Measurements from ENCODE around the gene POU5F2. TPM values are rescaled to one million over a fixed set of nuclear protein-coding genes. Genes with fewer than 3 reads are reported as not detected.

POU5F2 gene
- total and polyA plus RNA-seq, 2 donors (not counting 1 experiment from before 2014, with no cell fraction given): 0.12 to 4.6 TPM

DNA sequence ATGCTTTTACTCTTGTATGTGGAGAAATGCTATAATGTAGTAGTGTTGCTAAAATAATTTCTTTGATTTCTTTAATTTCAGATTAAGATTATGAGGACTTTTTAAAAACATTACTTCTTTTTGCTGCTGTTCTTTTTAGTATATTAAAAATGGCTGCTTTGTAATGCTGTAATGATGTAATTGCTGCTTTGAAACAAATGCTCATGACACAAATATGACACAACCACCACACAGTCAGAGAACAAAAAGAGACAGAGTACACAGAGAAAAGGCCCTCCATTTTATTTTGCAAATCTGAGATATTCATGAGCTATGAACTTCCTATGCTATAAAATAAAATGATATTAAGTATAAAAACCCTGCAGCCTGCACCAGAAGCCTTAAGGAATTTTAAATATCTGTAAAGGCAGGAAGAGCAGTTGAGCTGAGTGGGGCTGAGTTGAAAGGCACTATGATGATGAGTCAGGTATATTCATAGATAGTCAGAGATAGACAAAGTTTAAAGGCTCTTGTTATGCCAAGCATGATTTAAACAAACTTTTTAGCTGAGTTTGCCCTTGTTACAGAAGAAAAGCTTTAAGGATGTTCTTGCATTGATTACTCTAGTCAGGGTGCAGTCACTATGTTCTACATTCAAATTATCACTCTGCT lies 5.1 kb upstream of the POU5F2 start:
- no peak overlapping the region for H3K4me3 Mint-ChIP-seq
- no peaks in the 10 kb centered on the region for H4K20me1 ChIP-seq (ENCODE audit: control insufficient read depth, insufficient read depth, low read length, poor library complexity, severe bottlenecking)
- no peak overlapping the region for H3K4me3 ChIP-seq (ENCODE audit: control extremely low read depth in 1 of 5, extremely low read depth in 1 of 5, insufficient read depth in 1 of 5, low read depth in 2 of 5, low read length in 4 of 5)
- H3K27me3 Mint-ChIP-seq: no peaks in the 10 kb centered on the region
- H3K9me3 Mint-ChIP-seq (ENCODE audit: insufficient read depth): no peaks in the 10 kb centered on the region
- H3K4me1 Mint-ChIP-seq: no peaks in the 10 kb centered on the region
- DNase-seq (no peak), ATAC-seq (ENCODE audit: low read depth) (no peak)
- H3K4me2 ChIP-seq (replicated peaks; ENCODE audit: low read depth, low read length, poor library complexity, severe bottlenecking): no peak overlapping the region
- CTCF ChIA-PET: no interaction called here
- H3K9me3 ChIP-seq (ENCODE audit: control extremely low read depth in 1 of 3, control insufficient read depth in 2 of 3, insufficient read depth in 1 of 3, low read length in 2 of 3): peaks cover 0 to under 1% (median 0%) of the 10 kb centered on the region in 3 donors
- H3K79me2 ChIP-seq (ENCODE audit: control insufficient read depth, insufficient read depth, low read length): no peaks in the 10 kb centered on the region
- H3K36me3 ChIP-seq (replicated peaks in 1 of 2; ENCODE audit: control extremely low read depth in 1 of 2, control insufficient read depth in 1 of 2, extremely low read depth in 1 of 2, insufficient read depth in 2 of 2, low read length in 1 of 2): peaks cover 0 to 9% of the 10 kb centered on the region in 2 experiments
- H3K27me3 ChIP-seq (replicated peaks in 1 of 4; ENCODE audit: control extremely low read depth in 1 of 4, control insufficient read depth in 3 of 4, insufficient read depth in 4 of 4, low read length in 3 of 4): no peaks in the 10 kb centered on the region
- H3K27ac Mint-ChIP-seq: no peak overlapping the region
- no peaks in the 10 kb centered on the region for H3K4me1 ChIP-seq (ENCODE audit: control insufficient read depth in 2 of 2, insufficient read depth in 2 of 2, low read length in 2 of 2)
- H2AFZ ChIP-seq (ENCODE audit: insufficient read depth, low read depth, low read length, poor library complexity, severe bottlenecking): no peak overlapping the region
- POLR2A ChIA-PET: no interaction called here
- H3K9ac ChIP-seq (ENCODE audit: low read length): no peak overlapping the region
- intact Hi-C loops (cut with micrococcal nuclease): no loop called here
- TF ChIP-seq, protein P1, sequence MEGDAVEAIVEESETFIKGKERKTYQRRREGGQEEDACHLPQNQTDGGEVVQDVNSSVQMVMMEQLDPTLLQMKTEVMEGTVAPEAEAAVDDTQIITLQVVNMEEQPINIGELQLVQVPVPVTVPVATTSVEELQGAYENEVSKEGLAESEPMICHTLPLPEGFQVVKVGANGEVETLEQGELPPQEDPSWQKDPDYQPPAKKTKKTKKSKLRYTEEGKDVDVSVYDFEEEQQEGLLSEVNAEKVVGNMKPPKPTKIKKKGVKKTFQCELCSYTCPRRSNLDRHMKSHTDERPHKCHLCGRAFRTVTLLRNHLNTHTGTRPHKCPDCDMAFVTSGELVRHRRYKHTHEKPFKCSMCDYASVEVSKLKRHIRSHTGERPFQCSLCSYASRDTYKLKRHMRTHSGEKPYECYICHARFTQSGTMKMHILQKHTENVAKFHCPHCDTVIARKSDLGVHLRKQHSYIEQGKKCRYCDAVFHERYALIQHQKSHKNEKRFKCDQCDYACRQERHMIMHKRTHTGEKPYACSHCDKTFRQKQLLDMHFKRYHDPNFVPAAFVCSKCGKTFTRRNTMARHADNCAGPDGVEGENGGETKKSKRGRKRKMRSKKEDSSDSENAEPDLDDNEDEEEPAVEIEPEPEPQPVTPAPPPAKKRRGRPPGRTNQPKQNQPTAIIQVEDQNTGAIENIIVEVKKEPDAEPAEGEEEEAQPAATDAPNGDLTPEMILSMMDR (IDR thresholded peaks at IDR 0.05): no peak
- no peak for TF ChIP-seq EZH2 (IDR thresholded peaks at IDR 0.05; ENCODE audit: borderline replicate concordance, insufficient read depth, low read depth, low read length, poor library complexity, severe bottlenecking)
- H3K27ac ChIP-seq (ENCODE audit: low read length in 2 of 2): no peak overlapping the region

- H2AFZ ChIP-seq (ENCODE audit: insufficient read depth, low read depth, low read length, poor library complexity, severe bottlenecking): no peak overlapping the region
- H4K20me1 ChIP-seq (ENCODE audit: control insufficient read depth, insufficient read depth, low read length, poor library complexity, severe bottlenecking): no peaks in the 10 kb centered on the region
- peaks cover 2% of the 10 kb centered on the region for H3K9me3 Mint-ChIP-seq (ENCODE audit: insufficient read depth)
- H3K36me3 ChIP-seq (replicated peaks in 1 of 2; ENCODE audit: control extremely low read depth in 1 of 2, control insufficient read depth in 1 of 2, extremely low read depth in 1 of 2, insufficient read depth in 2 of 2, low read length in 1 of 2): peaks cover 0 to 4% of the 10 kb centered on the region in 2 experiments
- POLR2A ChIA-PET: no interaction called here
- H3K4me1 Mint-ChIP-seq: no peaks in the 10 kb centered on the region
- DNase-seq (no peak), ATAC-seq (ENCODE audit: low read depth) (no peak)
- no peak overlapping the region for H3K27ac Mint-ChIP-seq
- no peak overlapping the region for H3K9ac ChIP-seq (ENCODE audit: low read length)
- H3K27ac ChIP-seq (ENCODE audit: low read length in 2 of 2): no peak overlapping the region
- no peaks in the 10 kb centered on the region for H3K4me1 ChIP-seq (ENCODE audit: control insufficient read depth in 2 of 2, insufficient read depth in 2 of 2, low read length in 2 of 2)
- peaks cover 0 to 13% (median 5%) of the 10 kb centered on the region in 3 donors for H3K9me3 ChIP-seq (ENCODE audit: control extremely low read depth in 1 of 3, control insufficient read depth in 2 of 3, insufficient read depth in 1 of 3, low read length in 2 of 3)
- no peak overlapping the region for H3K4me3 ChIP-seq (ENCODE audit: control extremely low read depth in 1 of 5, extremely low read depth in 1 of 5, insufficient read depth in 1 of 5, low read depth in 2 of 5, low read length in 4 of 5)
- TF ChIP-seq, protein P1 (IDR thresholded peaks at IDR 0.05): no peak
- no peak for TF ChIP-seq EZH2 (IDR thresholded peaks at IDR 0.05; ENCODE audit: borderline replicate concordance, insufficient read depth, low read depth, low read length, poor library complexity, severe bottlenecking)
- no peak overlapping the region for H3K4me2 ChIP-seq (replicated peaks; ENCODE audit: low read depth, low read length, poor library complexity, severe bottlenecking)
- no peak overlapping the region for H3K4me3 Mint-ChIP-seq
- H3K27me3 Mint-ChIP-seq: no peaks in the 10 kb centered on the region
- CTCF ChIA-PET: no interaction called here
- intact Hi-C loops (cut with micrococcal nuclease): no loop called here
- no peaks in the 10 kb centered on the region for H3K79me2 ChIP-seq (ENCODE audit: control insufficient read depth, insufficient read depth, low read length)
- H3K27me3 ChIP-seq (replicated peaks in 1 of 4; ENCODE audit: control extremely low read depth in 1 of 4, control insufficient read depth in 3 of 4, insufficient read depth in 4 of 4, low read length in 3 of 4): no peaks in the 10 kb centered on the region
- WGBS (ENCODE audit: insufficient coverage): no CpG with 5 or more reads among the region's 2 CpGs
Observed at GRCh38 chr5:93736284-93736683, 5.1 kb downstream of the POU5F2 start.

Measured in B cell (primary cell).